Measurements from ENCODE around the gene DNAJC1. TPM values are rescaled to one million over a fixed set of nuclear protein-coding genes. Genes with fewer than 3 reads are reported as not detected.

DNAJC1 gene
- total and polyA plus RNA-seq, 2 of the 4 experiments (the other 2 are of a cell fraction), result 12.7 to 13.3 TPM

DNA sequence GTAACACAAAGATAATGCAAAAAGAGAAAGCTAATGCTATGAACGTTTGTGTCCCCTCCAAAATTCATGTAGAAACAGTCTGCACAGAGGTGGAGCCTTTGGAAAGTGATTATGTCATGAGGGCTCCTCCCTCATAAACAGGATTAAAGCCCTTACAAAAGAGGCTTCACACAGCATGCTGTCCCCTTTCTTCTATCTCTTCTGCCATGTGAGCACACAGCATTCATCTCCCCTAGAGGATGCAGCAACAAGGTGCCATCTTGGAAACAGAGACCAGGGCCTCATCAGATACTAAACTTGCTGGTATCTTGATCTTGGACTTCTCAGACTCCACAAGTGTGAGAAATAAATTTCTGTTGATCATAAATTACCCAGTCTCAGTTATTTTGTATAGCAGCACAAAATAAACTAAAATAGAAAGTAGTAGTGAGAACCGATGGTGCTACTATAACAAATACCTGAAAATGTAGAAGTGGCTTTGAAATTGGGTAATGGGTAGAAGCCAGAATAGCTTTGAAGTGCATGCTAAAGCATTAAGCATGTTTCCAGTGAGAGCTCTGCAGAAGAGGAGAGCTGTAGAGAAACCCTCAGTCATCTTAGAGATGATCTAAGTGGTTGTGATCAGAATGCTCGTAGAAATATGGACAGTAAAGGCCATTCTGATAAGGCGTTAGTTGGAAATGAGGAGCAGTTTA, 108.7 kb downstream of the DNAJC1 start:
- Histone ChIP-seq H3K4me3 (ENCODE audit: insufficient read depth, low read depth, low read length) (no peak overlapping the region), H3K4ac (ENCODE audit: low read depth, low read length) (no peak overlapping the region), H2BK15ac (ENCODE audit: low read depth, low read length) (no peak overlapping the region), H2BK20ac (ENCODE audit: low read depth, low read length) (no peak overlapping the region), H4K91ac (ENCODE audit: insufficient read depth, low read depth, low read length) (no peak overlapping the region), H3K14ac (replicated peaks; ENCODE audit: low read depth, low read length) (no peak overlapping the region), H2AFZ (replicated peaks; ENCODE audit: low read length, poor library complexity) (no peak overlapping the region), H3K18ac (ENCODE audit: low read depth, low read length) (no peak overlapping the region), H2BK5ac (ENCODE audit: low read depth, low read length, poor library complexity, severe bottlenecking) (no peak overlapping the region), H3K9me3 (ENCODE audit: control insufficient read depth, insufficient read depth, low read length) (0 out of 2 replicates have a peak, but pooled peaks cover 2% of the 10 kb centered on the region), H3K27ac (ENCODE audit: insufficient read depth, low read length) (no peak overlapping the region), H3K27me3 (ENCODE audit: control insufficient read depth, insufficient read depth, low read length) (no peaks in the 10 kb centered on the region), H4K5ac (ENCODE audit: low read depth, low read length) (no peak overlapping the region), H2AK5ac (ENCODE audit: low read depth, low read length) (no peak overlapping the region), H3K36me3 (ENCODE audit: control insufficient read depth, insufficient read depth, low read length) (no peaks in the 10 kb centered on the region), H2AK9ac (replicated peaks; ENCODE audit: low read depth, low read length, poor library complexity) (no peak overlapping the region), H3K4me1 (ENCODE audit: control insufficient read depth, insufficient read depth, low read length) (no peaks in the 10 kb centered on the region), H3K56ac (ENCODE audit: extremely low read depth, insufficient read depth, low read length) (no peak overlapping the region), H4K8ac (ENCODE audit: low read depth in 2 of 2, low read length in 2 of 2) (no peak overlapping the region), H4K20me1 (ENCODE audit: insufficient read depth, low read length) (no peaks in the 10 kb centered on the region), H3K9ac (ENCODE audit: low read depth, low read length) (no peak overlapping the region), H3K79me1 (ENCODE audit: low read depth in 1 of 2, low read length in 2 of 2) (no peaks in the 10 kb centered on the region; a peak in 1 of 4 replicates), H3K23ac (ENCODE audit: low read depth, low read length) (no peak overlapping the region), H3K4me2 (ENCODE audit: low read depth, low read length) (no peak overlapping the region), H3K9me1 (ENCODE audit: insufficient read depth, low read length) (no peaks in the 10 kb centered on the region), H2BK120ac (ENCODE audit: low read depth, low read length) (no peak overlapping the region)
- intact Hi-C loops (cut with micrococcal nuclease) (no loop called here), in situ Hi-C loops (cut with MboI; ENCODE audit: low sequenced_read_pairs) (no loop called here), dilution Hi-C loops (cut with HindIII; ENCODE audit: low sequenced_read_pairs, unreplicated experiment) (no loop called here)
- ChIA-PET CTCF (no interaction called here), POLR2A (ENCODE audit: unreplicated experiment) (no interaction called here)
- no TSS peak for BruUV-seq (replicated peaks)
- TF ChIP-seq SMC3 (IDR thresholded peaks at IDR 0.05; ENCODE audit: low read depth, low read length) (no peak), RAD21 (IDR thresholded peaks at IDR 0.05; ENCODE audit: low read length) (no peak), CEBPB (IDR thresholded peaks at IDR 0.05; ENCODE audit: low read depth, low read length) (no peak), BHLHE40 (IDR thresholded peaks at IDR 0.05; ENCODE audit: low read depth, low read length) (no peak), POLR2A (IDR thresholded peaks at IDR 0.05; ENCODE audit: low read depth, low read length) (no peak), MXI1 (IDR thresholded peaks at IDR 0.05; ENCODE audit: borderline replicate concordance, low read depth, low read length) (no peak), MAZ (IDR thresholded peaks at IDR 0.05; ENCODE audit: borderline replicate concordance, low read depth, low read length) (no peak), CHD1 (IDR thresholded peaks at IDR 0.05; ENCODE audit: low read depth, low read length) (no peak), NFE2L2 (IDR thresholded peaks at IDR 0.05; ENCODE audit: low read depth, low read length) (no peak)
- TF ChIP-seq, protein P1, sequence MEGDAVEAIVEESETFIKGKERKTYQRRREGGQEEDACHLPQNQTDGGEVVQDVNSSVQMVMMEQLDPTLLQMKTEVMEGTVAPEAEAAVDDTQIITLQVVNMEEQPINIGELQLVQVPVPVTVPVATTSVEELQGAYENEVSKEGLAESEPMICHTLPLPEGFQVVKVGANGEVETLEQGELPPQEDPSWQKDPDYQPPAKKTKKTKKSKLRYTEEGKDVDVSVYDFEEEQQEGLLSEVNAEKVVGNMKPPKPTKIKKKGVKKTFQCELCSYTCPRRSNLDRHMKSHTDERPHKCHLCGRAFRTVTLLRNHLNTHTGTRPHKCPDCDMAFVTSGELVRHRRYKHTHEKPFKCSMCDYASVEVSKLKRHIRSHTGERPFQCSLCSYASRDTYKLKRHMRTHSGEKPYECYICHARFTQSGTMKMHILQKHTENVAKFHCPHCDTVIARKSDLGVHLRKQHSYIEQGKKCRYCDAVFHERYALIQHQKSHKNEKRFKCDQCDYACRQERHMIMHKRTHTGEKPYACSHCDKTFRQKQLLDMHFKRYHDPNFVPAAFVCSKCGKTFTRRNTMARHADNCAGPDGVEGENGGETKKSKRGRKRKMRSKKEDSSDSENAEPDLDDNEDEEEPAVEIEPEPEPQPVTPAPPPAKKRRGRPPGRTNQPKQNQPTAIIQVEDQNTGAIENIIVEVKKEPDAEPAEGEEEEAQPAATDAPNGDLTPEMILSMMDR (conservative IDR thresholded peaks at IDR 0.05; ENCODE audit: low read depth, low read length), result no peak
- no peak for ATAC-seq (ENCODE audit: low read depth)
- WGBS, 2 experiments (ENCODE audit: extremely low coverage in 2 of 2, insufficient read length in 1 of 2), result 100% methylated on average over 1 of the region's 4 CpGs; no CpG with 5 or more reads in 1 of the 2 experiments
- no peak for DNase-seq

Measured in IMR-90 (cell line).